ENCODE measurements around the gene FHOD3. TPM values are rescaled to one million over a fixed set of nuclear protein-coding genes. Genes with fewer than 3 reads are reported as not detected.

The FHOD3 gene
- total RNA-seq, 1 experiment from 2014 or later: 22.7 TPM

GRCh38 chr18:36471393-36471792 lies 173.9 kb downstream of the FHOD3 start:
- intact Hi-C loops (cut with micrococcal nuclease; ENCODE audit: unreplicated experiment): no loop called here
- Histone ChIP-seq H3K4me3 (ENCODE audit: low read depth in 2 of 2, low read length in 2 of 2) (no peak overlapping the region), H3K9me3 (ENCODE audit: control insufficient read depth, insufficient read depth, low read depth, low read length) (no peaks in the 10 kb centered on the region), H3K27me3 (ENCODE audit: control insufficient read depth, insufficient read depth, low read length) (no peaks in the 10 kb centered on the region), H3K36me3 (ENCODE audit: control insufficient read depth, insufficient read depth, low read length) (no peaks in the 10 kb centered on the region), H3K27ac (ENCODE audit: low read length) (no peak overlapping the region), H3K4me1 (ENCODE audit: control insufficient read depth, insufficient read depth, low read length) (no peaks in the 10 kb centered on the region; the same call in 1 of the 2 replicates)
- BruUV-seq (replicated peaks): no TSS peak
- in situ Hi-C loops (cut with HindIII; ENCODE audit: low pct_unique_long_range_greater_than_20kb, low sequenced_read_pairs): no loop called here
- DNase-seq (ENCODE audit: low read depth, low spot score) (no peak), ATAC-seq (no peak)
- POLR2A ChIA-PET: no interaction called here
- CTCF ChIA-PET: no interaction called here
- TF ChIP-seq SIN3A (IDR thresholded peaks at IDR 0.05; ENCODE audit: borderline replicate concordance, insufficient read depth, low read depth, low read length) (no peak), TCF7L2 (IDR thresholded peaks at IDR 0.05; ENCODE audit: low read depth, low read length) (no peak), REST (IDR thresholded peaks at IDR 0.05; ENCODE audit: insufficient read depth in 1 of 2, low read depth in 2 of 2, low read length in 1 of 2) (no peak), POLR2AphosphoS5 (IDR thresholded peaks at IDR 0.05; ENCODE audit: low read depth, low read length) (no peak), CTCF (IDR thresholded peaks at IDR 0.05) (no peak)

GRCh38 chr18:36476433-36476832 lies 178.9 kb downstream of the FHOD3 start:
- in situ Hi-C loops (cut with HindIII; ENCODE audit: low pct_unique_long_range_greater_than_20kb, low sequenced_read_pairs): no loop called here
- intact Hi-C loops (cut with micrococcal nuclease; ENCODE audit: unreplicated experiment): no loop called here
- TF ChIP-seq CTCF (IDR thresholded peaks at IDR 0.05) (no peak), TCF7L2 (IDR thresholded peaks at IDR 0.05; ENCODE audit: low read depth, low read length) (no peak), REST (IDR thresholded peaks at IDR 0.05; ENCODE audit: insufficient read depth in 1 of 2, low read depth in 2 of 2, low read length in 1 of 2) (no peak), SIN3A (IDR thresholded peaks at IDR 0.05; ENCODE audit: borderline replicate concordance, insufficient read depth, low read depth, low read length) (no peak), POLR2AphosphoS5 (IDR thresholded peaks at IDR 0.05; ENCODE audit: low read depth, low read length) (no peak)
- Histone ChIP-seq H3K4me1 (ENCODE audit: control insufficient read depth, insufficient read depth, low read length) (peaks cover under 1% of the 10 kb centered on the region; the same call in 1 of the 2 replicates), H3K27me3 (ENCODE audit: control insufficient read depth, insufficient read depth, low read length) (no peaks in the 10 kb centered on the region), H3K36me3 (ENCODE audit: control insufficient read depth, insufficient read depth, low read length) (no peaks in the 10 kb centered on the region), H3K4me3 (ENCODE audit: low read depth in 2 of 2, low read length in 2 of 2) (no peak overlapping the region), H3K27ac (ENCODE audit: low read length) (no peak overlapping the region), H3K9me3 (ENCODE audit: control insufficient read depth, insufficient read depth, low read depth, low read length) (no peaks in the 10 kb centered on the region)
- POLR2A ChIA-PET: no interaction called here
- no peak for DNase-seq (ENCODE audit: low read depth, low spot score)
- CTCF ChIA-PET: no interaction called here
- no TSS peak for BruUV-seq (replicated peaks)
- ATAC-seq: no peak

Measured in Panc1 (cell line).